Measurements from ENCODE around the gene RASGRF1.

- TF ChIP-seq CTCF (IDR thresholded peaks at IDR 0.05), result no peak
- no peak for TF ChIP-seq POLR2A (IDR thresholded peaks at IDR 0.05)
- TF ChIP-seq POLR2AphosphoS5 (IDR thresholded peaks at IDR 0.05), result no peak
Measured at GRCh38 chr15:78957416-78958093, 133.0 kb downstream of the RASGRF1 start.
